ENCODE results near the gene PIP5K1B. TPM values are rescaled to one million over a fixed set of nuclear protein-coding genes. Genes with fewer than 3 reads are reported as not detected.

Gene PIP5K1B
- total and polyA plus RNA-seq, 2 experiments from 2014 or later = 3.7 to 10.2 TPM

GRCh38 chr9:68871236-68871635 is 166.2 kb downstream of the PIP5K1B start:
- TF ChIP-seq CTCF (IDR thresholded peaks at IDR 0.05; ENCODE audit: poor library complexity) = no peak
- no peak for TF ChIP-seq EZH2 (IDR thresholded peaks at IDR 0.05; ENCODE audit: borderline replicate concordance)
- Histone ChIP-seq H3K4me2 (no peak overlapping the region), H3K4me3 (no peak overlapping the region), H3K27ac (no peak overlapping the region), H4K20me1 (ENCODE audit: insufficient read depth, poor library complexity, severe bottlenecking) (no peaks in the 10 kb centered on the region), H3K36me3 (replicated peaks; ENCODE audit: insufficient read depth, low read depth) (no peaks in the 10 kb centered on the region), H2AFZ (no peak overlapping the region), H3K27me3 (no peaks in the 10 kb centered on the region), H3K79me2 (no peaks in the 10 kb centered on the region), H3K4me1 (ENCODE audit: insufficient read depth) (no peaks in the 10 kb centered on the region), H3K9me3 (ENCODE audit: low read depth) (no peaks in the 10 kb centered on the region), H3K9me2 (replicated peaks; ENCODE audit: insufficient read depth) (no peaks in the 10 kb centered on the region)
- 84% methylated on average over 3 of the region's 3 CpGs for WGBS (ENCODE audit: low lambda C conversion rate, missing lambda C conversion rate)
- DNase-seq (ENCODE audit: low spot score) = no peak

GRCh38 chr9:68872026-68872501 is 167.0 kb downstream of the PIP5K1B start:
- Histone ChIP-seq H3K9me3 (ENCODE audit: low read depth) (no peaks in the 10 kb centered on the region), H3K27me3 (no peaks in the 10 kb centered on the region), H3K79me2 (no peaks in the 10 kb centered on the region), H3K4me3 (no peak overlapping the region), H3K4me2 (no peak overlapping the region), H2AFZ (no peak overlapping the region), H3K9me2 (replicated peaks; ENCODE audit: insufficient read depth) (no peaks in the 10 kb centered on the region), H4K20me1 (ENCODE audit: insufficient read depth, poor library complexity, severe bottlenecking) (no peaks in the 10 kb centered on the region), H3K36me3 (replicated peaks; ENCODE audit: insufficient read depth, low read depth) (no peaks in the 10 kb centered on the region), H3K27ac (no peak overlapping the region), H3K4me1 (ENCODE audit: insufficient read depth) (no peaks in the 10 kb centered on the region)
- no peak for DNase-seq (ENCODE audit: low spot score)
- no peak for TF ChIP-seq EZH2 (IDR thresholded peaks at IDR 0.05; ENCODE audit: borderline replicate concordance)
- no peak for TF ChIP-seq CTCF (IDR thresholded peaks at IDR 0.05; ENCODE audit: poor library complexity)
- TF ChIP-seq EZH2phosphoT487 (IDR thresholded peaks at IDR 0.05; ENCODE audit: low read depth, severe bottlenecking, unreplicated experiment) = no peak
- 34% methylated on average over 8 of the region's 8 CpGs for WGBS (ENCODE audit: low lambda C conversion rate, missing lambda C conversion rate)

GRCh38 chr9:68873179-68873578 is 168.1 kb downstream of the PIP5K1B start:
- TF ChIP-seq EZH2 (IDR thresholded peaks at IDR 0.05; ENCODE audit: borderline replicate concordance) (no peak), EZH2phosphoT487 (IDR thresholded peaks at IDR 0.05; ENCODE audit: low read depth, severe bottlenecking, unreplicated experiment) (no peak), CTCF (IDR thresholded peaks at IDR 0.05; ENCODE audit: poor library complexity) (no peak)
- H3K4me1 ChIP-seq (ENCODE audit: insufficient read depth) = no peaks in the 10 kb centered on the region
- no peaks in the 10 kb centered on the region for H3K27me3 ChIP-seq
- no peak overlapping the region for H3K27ac ChIP-seq
- H4K20me1 ChIP-seq (ENCODE audit: insufficient read depth, poor library complexity, severe bottlenecking) = no peaks in the 10 kb centered on the region
- no peak overlapping the region for H3K4me2 ChIP-seq
- no peak overlapping the region for H2AFZ ChIP-seq
- no peaks in the 10 kb centered on the region for H3K9me3 ChIP-seq (ENCODE audit: low read depth)
- no peak overlapping the region for H3K4me3 ChIP-seq
- DNase-seq (ENCODE audit: low spot score) = no peak
- H3K36me3 ChIP-seq (replicated peaks; ENCODE audit: insufficient read depth, low read depth) = no peaks in the 10 kb centered on the region
- H3K9me2 ChIP-seq (replicated peaks; ENCODE audit: insufficient read depth) = no peaks in the 10 kb centered on the region
- H3K79me2 ChIP-seq = no peaks in the 10 kb centered on the region
- WGBS (ENCODE audit: low lambda C conversion rate, missing lambda C conversion rate) = 95% methylated on average over 6 of the region's 6 CpGs

- TF ChIP-seq CTCF (IDR thresholded peaks at IDR 0.05; ENCODE audit: poor library complexity) (no peak), EZH2 (IDR thresholded peaks at IDR 0.05; ENCODE audit: borderline replicate concordance) (no peak), EZH2phosphoT487 (IDR thresholded peaks at IDR 0.05; ENCODE audit: low read depth, severe bottlenecking, unreplicated experiment) (no peak)
- no peak overlapping the region for H3K4me2 ChIP-seq
- 83% methylated on average over 5 of the region's 5 CpGs for WGBS (ENCODE audit: low lambda C conversion rate, missing lambda C conversion rate)
These were observed 171.2 kb downstream of the PIP5K1B start for GRCh38 chr9:68876273-68876672.

More at GRCh38 chr9:68876273-68876672, 171.2 kb downstream of the PIP5K1B start:
- Histone ChIP-seq H3K4me3 (no peak overlapping the region), H2AFZ (no peak overlapping the region), H3K36me3 (replicated peaks; ENCODE audit: insufficient read depth, low read depth) (no peaks in the 10 kb centered on the region), H3K79me2 (no peaks in the 10 kb centered on the region), H3K27me3 (no peaks in the 10 kb centered on the region), H3K9me2 (replicated peaks; ENCODE audit: insufficient read depth) (no peaks in the 10 kb centered on the region), H4K20me1 (ENCODE audit: insufficient read depth, poor library complexity, severe bottlenecking) (no peaks in the 10 kb centered on the region), H3K4me1 (ENCODE audit: insufficient read depth) (no peaks in the 10 kb centered on the region), H3K9me3 (ENCODE audit: low read depth) (no peaks in the 10 kb centered on the region), H3K27ac (no peak overlapping the region)
- DNase-seq (ENCODE audit: low spot score) = no peak

Data from hepatocyte (in vitro differentiated cells).